ENCODE measurements around the gene EFHC1. TPM values are rescaled to one million over a fixed set of nuclear protein-coding genes. Genes with fewer than 3 reads are reported as not detected.

EFHC1 gene
- total and polyA plus RNA-seq, 2 experiments from 2014 or later = 24.3 to 28.0 TPM

GRCh38 chr6:52511163-52511562 is 91.0 kb downstream of the EFHC1 start (continued):
- TF ChIP-seq ZNF462 (CRISPR knock-in tag; IDR thresholded peaks at IDR 0.05) (no peak), JUNB (IDR thresholded peaks at IDR 0.05; ENCODE audit: unreplicated experiment) (no peak), ZNF114 (CRISPR knock-in tag; IDR thresholded peaks at IDR 0.05) (no peak), NANOG (IDR thresholded peaks at IDR 0.05; ENCODE audit: borderline replicate concordance) (no peak), EZH2phosphoT487 (IDR thresholded peaks at IDR 0.05; ENCODE audit: unreplicated experiment) (no peak)

GRCh38 chr6:52511572-52512151 is 91.5 kb downstream of the EFHC1 start:
- no peaks in the 10 kb centered on the region for H3K9me3 Mint-ChIP-seq
- Histone ChIP-seq H2AFZ (no peak overlapping the region), H3K36me3 (ENCODE audit: insufficient read depth) (peaks cover 3% of the 10 kb centered on the region; the same call in 1 of the 2 replicates), H3F3A (replicated peaks; ENCODE audit: low read depth) (no peaks in the 10 kb centered on the region), H3K27ac (ENCODE audit: low read depth) (no peak overlapping the region), H4K20me1 (replicated peaks; ENCODE audit: insufficient read depth) (0 out of 2 replicates have a peak, but pooled peaks cover 2% of the 10 kb centered on the region), H3K27me3 (ENCODE audit: insufficient read depth) (no peaks in the 10 kb centered on the region), H3K4me3 (no peak overlapping the region), H3K9me2 (ENCODE audit: insufficient read depth) (no peaks in the 10 kb centered on the region), H3K79me2 (replicated peaks; ENCODE audit: insufficient read depth) (no peaks in the 10 kb centered on the region), H3K4me2 (no peak overlapping the region), H3K4me1 (ENCODE audit: insufficient read depth) (peaks cover 6% of the 10 kb centered on the region)
- ATAC-seq (no peak), DNase-seq (ENCODE audit: low spot score) (no peak)
- H3K27me3 Mint-ChIP-seq (ENCODE audit: insufficient read depth, low read depth, poor library complexity) = peaks cover 9% of the 10 kb centered on the region
- peaks cover 39% of the 10 kb centered on the region for H3K4me1 Mint-ChIP-seq
- H3K4me3 Mint-ChIP-seq = no peak overlapping the region
- peaks cover 41% of the 10 kb centered on the region for H3K36me3 Mint-ChIP-seq (ENCODE audit: low read depth)
- H3K27ac Mint-ChIP-seq = peak overlapping the region; percentile 71
- TF ChIP-seq CTCF (conservative IDR thresholded peaks at IDR 0.05; ENCODE audit: low read depth in 2 of 2) (no peak), JUNB (IDR thresholded peaks at IDR 0.05; ENCODE audit: unreplicated experiment) (no peak), REST (IDR thresholded peaks at IDR 0.05; ENCODE audit: unreplicated experiment) (no peak), EZH2 (IDR thresholded peaks at IDR 0.05; ENCODE audit: low read depth, unreplicated experiment) (no peak), NANOG (IDR thresholded peaks at IDR 0.05; ENCODE audit: borderline replicate concordance) (no peak), STAT1 (IDR thresholded peaks at IDR 0.05; ENCODE audit: unreplicated experiment) (no peak), CREB1 (CRISPR knock-in tag; IDR thresholded peaks at IDR 0.05; ENCODE audit: low read depth) (no peak), POLR2AphosphoS5 (IDR thresholded peaks at IDR 0.05; ENCODE audit: low read depth) (no peak), EZH2phosphoT487 (IDR thresholded peaks at IDR 0.05; ENCODE audit: unreplicated experiment) (no peak), ZNF114 (CRISPR knock-in tag; IDR thresholded peaks at IDR 0.05) (no peak)

Data from GM23338 (cell line).